Dendritic cell treated with granulocyte-macrophage colony-stimulating factor and Interleukin-4, amounts not matched to agents 40 ng/mL and 50 ng/mL, for 4 days (primary cell): ENCODE results near the gene SLC12A8.

Experiments
- H3K27ac Mint-ChIP-seq: one replicate; pipeline ENCODE4 v1.8.0; 2022; ENCODE audit warnings: mild to moderate bottlenecking, mixed read lengths
- H3K27me3 Mint-ChIP-seq: one replicate; pipeline ENCODE4 v1.8.0; 2022; ENCODE audit warnings: mild to moderate bottlenecking, mixed read lengths
- H3K36me3 Mint-ChIP-seq: one replicate; pipeline ENCODE4 v1.8.0; 2022; ENCODE audit warnings: low read depth, mixed read lengths
- H3K4me1 Mint-ChIP-seq: one replicate; pipeline ENCODE4 v1.8.0; 2022; ENCODE audit warnings: low read depth, mixed read lengths
- H3K4me3 Mint-ChIP-seq: one replicate; pipeline ENCODE4 v1.8.0; 2022; ENCODE audit warnings: mild to moderate bottlenecking, moderate library complexity, mixed read lengths
- H3K9me3 Mint-ChIP-seq: one replicate; pipeline ENCODE4 v1.8.0; 2022; ENCODE audit warnings: mixed read lengths
- intact Hi-C: fragments of 100-400 bp; cut with micrococcal nuclease; formaldehyde crosslinking; loops from one replicate; pipeline ENCODE4 v1.15.0; 2022

The SLC12A8 gene

DNA sequence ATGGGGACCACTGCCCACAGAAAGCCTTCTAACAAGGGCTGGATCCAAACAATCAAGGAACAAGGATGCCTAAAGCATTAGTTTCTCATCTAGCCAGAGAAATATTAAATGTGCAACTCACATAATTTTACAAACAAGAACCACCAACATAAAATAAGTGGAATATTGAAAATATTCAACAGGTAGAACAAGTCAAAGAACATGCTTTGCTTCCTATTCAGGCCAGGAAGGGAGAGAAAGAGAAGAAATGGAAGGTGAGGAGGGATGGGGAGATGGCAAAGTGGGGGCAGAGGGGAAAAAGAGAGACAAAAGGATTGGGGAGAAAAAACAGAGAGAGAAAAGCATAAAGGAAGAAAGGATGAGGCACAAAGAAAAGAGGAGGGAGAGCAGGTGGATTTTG, 63.1 kb downstream of the SLC12A8 start:
- Mint-ChIP-seq H3K4me1 (peaks cover 64% of the 10 kb centered on the region), H3K4me3 (no peak overlapping the region), H3K9me3 (no peaks in the 10 kb centered on the region), H3K36me3 (no peaks in the 10 kb centered on the region), H3K27me3 (no peaks in the 10 kb centered on the region), H3K27ac (peak overlapping the region; percentile 97)
- intact Hi-C loops, result loop anchor here (5.0 kb wide), 1 partner anchor 92 kb away; the partner anchor contains the start of gene HEG1

DNA sequence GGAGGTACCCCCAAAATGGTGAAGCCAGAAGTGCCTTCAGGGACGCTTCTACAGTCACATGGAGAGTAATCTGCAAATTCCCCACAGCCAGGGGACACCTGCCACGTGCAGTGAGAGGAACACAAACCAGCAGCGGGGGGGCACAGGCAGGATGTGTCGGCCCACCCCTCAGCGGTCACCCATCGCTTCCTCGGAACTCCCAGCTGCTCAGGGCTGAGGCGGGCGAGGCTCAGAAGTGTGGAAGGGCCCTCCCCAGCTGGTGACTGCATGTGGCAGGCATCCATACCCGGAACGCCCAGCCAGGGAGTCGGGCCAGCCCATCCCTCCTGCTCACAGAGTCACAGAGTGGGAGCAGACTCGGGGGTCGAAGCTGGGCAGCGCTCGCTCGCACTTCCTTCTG, 63.7 kb downstream of the SLC12A8 start:
- H3K4me3 Mint-ChIP-seq, result peak overlapping the region; percentile 4
- intact Hi-C loops, result loop anchor here (5.0 kb wide), 1 partner anchor 92 kb away; the partner anchor contains the start of gene HEG1
- H3K27ac Mint-ChIP-seq, result peak overlapping the region; percentile 97

DNA sequence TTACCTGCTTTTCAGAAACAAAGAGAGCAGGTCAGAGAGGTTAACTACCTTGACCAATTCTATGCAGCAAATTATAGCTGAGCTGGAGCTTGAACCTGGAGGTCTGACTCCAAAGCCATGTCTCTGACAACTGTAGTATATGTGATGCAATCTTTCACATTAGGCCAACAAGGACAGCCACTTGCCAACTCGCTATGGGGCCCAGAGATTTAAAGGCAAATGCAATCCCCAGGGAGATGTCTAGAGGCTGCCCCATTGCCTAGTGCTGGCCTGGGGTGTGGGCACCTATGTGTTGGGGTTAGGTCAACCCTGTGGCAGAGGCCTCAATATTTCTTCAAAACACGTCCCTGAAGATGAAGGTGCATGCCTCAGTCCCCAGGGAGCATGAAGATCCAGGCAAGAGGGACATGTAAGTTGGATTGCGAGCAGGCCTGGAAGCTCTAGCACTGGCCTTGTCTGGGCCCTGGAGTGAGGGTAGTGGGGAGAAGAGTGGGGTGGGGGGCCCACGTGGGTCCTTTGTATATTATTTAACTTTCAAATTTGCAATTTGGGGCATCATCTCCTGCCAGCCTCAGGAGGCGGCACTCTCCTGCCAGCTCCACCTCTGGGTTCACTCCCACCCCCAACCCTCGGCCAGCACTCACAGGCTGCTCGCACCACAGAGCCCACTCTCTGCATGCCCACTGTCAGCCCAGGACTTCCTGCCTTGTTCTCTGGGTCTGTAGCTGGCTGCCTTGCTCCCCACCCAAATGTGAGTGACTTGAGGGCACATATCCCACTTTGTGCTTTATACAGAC, 64.3 kb downstream of the SLC12A8 start:
- intact Hi-C loops, result loop anchor here (5.0 kb wide), 1 partner anchor 91 kb away; the partner anchor contains the start of gene HEG1

More for the DNA sequence above, 63.7 kb downstream of the SLC12A8 start:
- peaks cover 70% of the 10 kb centered on the region for H3K4me1 Mint-ChIP-seq
- H3K27me3 Mint-ChIP-seq, result no peaks in the 10 kb centered on the region
- H3K9me3 Mint-ChIP-seq, result no peaks in the 10 kb centered on the region
- no peaks in the 10 kb centered on the region for H3K36me3 Mint-ChIP-seq

DNA sequence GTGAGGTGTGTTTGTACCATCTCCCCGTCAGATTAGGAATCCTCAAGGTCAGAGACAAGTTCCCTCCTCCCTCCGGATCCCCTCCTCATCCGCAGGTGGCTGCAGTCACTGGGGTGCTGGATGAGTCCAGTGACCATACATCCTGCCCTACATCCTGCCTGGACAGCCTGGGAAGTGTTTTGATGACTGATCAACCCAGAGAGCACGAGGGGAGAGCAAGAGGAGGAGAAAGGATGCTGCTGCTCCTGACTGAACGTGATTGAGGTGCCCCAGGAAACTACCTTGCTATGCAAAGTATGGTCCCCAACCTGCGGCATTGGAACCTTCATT, 65.1 kb downstream of the SLC12A8 start:
- H3K27me3 Mint-ChIP-seq, result no peaks in the 10 kb centered on the region
- H3K4me1 Mint-ChIP-seq, result peaks cover 84% of the 10 kb centered on the region
- intact Hi-C loops, result loop anchor here (5.0 kb wide), 1 partner anchor 90 kb away; the partner anchor contains the start of gene HEG1
- peak overlapping the region; percentile 97 for H3K27ac Mint-ChIP-seq
- no peaks in the 10 kb centered on the region for H3K9me3 Mint-ChIP-seq
- H3K4me3 Mint-ChIP-seq, result peak overlapping the region; percentile 51
- H3K36me3 Mint-ChIP-seq, result no peaks in the 10 kb centered on the region

More for the DNA sequence above, 64.3 kb downstream of the SLC12A8 start:
- H3K4me1 Mint-ChIP-seq, result peaks cover 76% of the 10 kb centered on the region
- H3K9me3 Mint-ChIP-seq, result no peaks in the 10 kb centered on the region
- no peaks in the 10 kb centered on the region for H3K27me3 Mint-ChIP-seq
- peak overlapping the region; percentile 37 for H3K4me3 Mint-ChIP-seq
- peak overlapping the region; percentile 97 for H3K27ac Mint-ChIP-seq
- H3K36me3 Mint-ChIP-seq, result no peaks in the 10 kb centered on the region

DNA sequence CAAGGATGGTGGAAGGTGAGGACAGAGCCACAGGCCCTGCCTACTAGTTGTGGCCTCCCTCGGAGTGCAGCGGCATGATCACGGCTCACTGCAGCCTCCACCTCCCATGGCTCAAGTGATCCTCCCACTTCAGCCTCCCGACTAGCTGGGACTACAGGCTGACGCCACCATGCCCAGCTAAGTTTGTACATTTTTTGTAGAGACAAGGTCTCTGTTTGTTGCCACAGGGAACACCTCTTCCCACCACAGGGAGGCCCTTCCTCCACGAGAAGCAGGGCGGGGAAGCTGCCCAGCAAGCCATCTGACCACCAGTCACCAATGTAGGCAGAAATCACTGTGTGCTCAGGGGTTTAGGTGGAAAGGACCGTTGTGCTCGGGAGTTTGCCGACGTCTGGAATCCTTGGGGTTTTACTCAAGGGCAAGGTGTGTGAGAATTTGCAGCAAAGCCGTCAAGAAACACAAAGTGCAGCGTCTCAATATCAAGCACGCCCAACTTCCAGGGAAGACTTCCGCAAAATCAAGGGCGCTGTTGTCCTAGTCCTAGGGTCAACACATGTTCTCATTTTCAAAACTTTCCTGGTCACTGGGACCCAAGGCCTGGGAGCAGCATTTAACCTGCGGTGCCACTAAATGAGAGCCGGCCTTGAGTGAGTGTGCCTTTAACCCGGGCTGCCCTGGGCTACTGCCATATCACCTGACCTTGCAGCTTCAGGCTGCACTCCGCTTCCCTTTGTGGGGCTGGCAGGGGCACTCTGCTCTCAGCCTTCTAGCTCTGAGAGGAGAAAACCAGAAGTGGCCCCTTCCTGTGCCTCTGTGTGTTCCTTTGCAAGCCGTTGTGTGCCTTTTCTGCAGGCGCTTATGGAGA, 65.7 kb downstream of the SLC12A8 start:
- Mint-ChIP-seq H3K36me3 (no peaks in the 10 kb centered on the region), H3K27ac (peak overlapping the region; percentile 97), H3K4me1 (peaks cover 90% of the 10 kb centered on the region), H3K9me3 (no peaks in the 10 kb centered on the region), H3K27me3 (no peaks in the 10 kb centered on the region), H3K4me3 (peak overlapping the region; percentile 51)
- intact Hi-C loops, result loop anchor here (5.0 kb wide), 1 partner anchor 90 kb away; the partner anchor contains the start of gene HEG1

DNA sequence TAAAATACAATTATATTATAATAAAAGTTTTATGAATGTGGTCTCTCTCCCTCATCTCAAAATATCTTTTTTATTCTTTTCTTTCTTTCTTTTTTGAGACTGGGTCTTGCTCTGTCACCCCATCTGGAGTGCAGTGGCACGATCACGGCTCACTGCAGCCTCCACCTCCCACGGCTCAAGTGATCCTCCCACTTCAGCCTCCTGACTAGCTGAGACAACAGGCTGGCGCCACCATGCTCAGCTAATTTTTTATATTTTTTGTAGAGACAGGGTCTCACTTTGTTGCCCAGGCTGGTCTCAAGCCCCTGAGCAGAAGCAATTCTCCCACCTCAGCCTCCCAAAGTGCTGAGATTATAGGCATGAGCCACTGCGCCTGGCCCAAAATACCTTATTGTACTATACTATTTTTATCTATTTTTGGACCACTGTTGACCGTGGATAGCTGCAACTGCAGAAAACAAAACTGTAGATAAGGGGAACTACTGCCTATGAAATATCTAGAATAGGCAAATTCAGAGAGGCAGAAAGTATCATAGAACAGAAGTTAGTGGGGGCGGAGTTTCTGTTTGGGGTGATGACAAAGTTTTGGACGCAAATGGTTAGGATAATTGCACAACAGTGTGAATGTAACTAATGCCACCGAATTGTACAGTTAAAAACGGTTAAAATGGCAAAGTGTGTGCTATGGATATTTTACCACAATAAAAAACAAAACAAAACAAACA, 66.6 kb downstream of the SLC12A8 start:
- Mint-ChIP-seq H3K4me1 (peaks cover 92% of the 10 kb centered on the region), H3K27ac (peak overlapping the region; percentile 97), H3K36me3 (no peaks in the 10 kb centered on the region), H3K9me3 (no peaks in the 10 kb centered on the region), H3K27me3 (no peaks in the 10 kb centered on the region), H3K4me3 (peak overlapping the region; percentile 11)
- intact Hi-C loops, result loop anchor here (5.0 kb wide), 1 partner anchor 89 kb away; the partner anchor contains the start of gene HEG1

DNA sequence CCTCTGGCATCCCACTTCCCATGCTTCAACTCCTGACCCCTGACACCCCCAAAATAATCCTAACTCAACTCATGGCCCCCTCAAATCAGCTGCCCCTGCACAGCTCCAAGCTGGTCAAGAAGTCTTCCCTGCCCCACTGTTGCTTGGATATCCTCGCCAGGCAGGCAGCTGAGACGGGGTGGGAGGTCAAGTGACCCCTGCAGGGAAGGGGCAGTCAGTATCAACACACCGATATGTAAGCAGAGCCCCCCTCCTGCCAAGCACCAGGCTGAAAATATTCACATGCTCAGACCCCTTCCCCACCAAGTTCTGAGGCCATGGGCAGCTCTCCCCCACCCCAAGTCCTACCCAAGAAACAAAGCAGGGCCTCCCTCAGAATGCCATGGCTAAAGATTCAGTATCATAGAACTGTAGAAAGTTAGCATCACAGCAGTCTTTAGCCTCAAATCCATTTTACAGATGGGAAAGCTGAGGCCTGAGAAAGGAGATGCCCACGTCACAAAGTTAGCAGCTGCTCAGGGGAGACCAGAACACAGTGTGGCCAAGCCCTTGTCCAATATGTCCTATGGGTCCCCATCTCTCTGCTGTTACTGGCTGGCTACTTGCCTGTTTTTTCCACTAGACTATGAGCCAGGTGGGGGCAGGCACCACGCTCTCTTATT, 67.8 kb downstream of the SLC12A8 start:
- H3K4me3 Mint-ChIP-seq, result no peak overlapping the region
- H3K27ac Mint-ChIP-seq, result peak overlapping the region; percentile 97
- no peaks in the 10 kb centered on the region for H3K36me3 Mint-ChIP-seq
- no peaks in the 10 kb centered on the region for H3K9me3 Mint-ChIP-seq
- peaks cover 99% of the 10 kb centered on the region for H3K4me1 Mint-ChIP-seq
- intact Hi-C loops, result loop anchor here (5.0 kb wide), 1 partner anchor 87 kb away; the partner anchor contains the start of gene HEG1
- peaks cover 3% of the 10 kb centered on the region for H3K27me3 Mint-ChIP-seq

DNA sequence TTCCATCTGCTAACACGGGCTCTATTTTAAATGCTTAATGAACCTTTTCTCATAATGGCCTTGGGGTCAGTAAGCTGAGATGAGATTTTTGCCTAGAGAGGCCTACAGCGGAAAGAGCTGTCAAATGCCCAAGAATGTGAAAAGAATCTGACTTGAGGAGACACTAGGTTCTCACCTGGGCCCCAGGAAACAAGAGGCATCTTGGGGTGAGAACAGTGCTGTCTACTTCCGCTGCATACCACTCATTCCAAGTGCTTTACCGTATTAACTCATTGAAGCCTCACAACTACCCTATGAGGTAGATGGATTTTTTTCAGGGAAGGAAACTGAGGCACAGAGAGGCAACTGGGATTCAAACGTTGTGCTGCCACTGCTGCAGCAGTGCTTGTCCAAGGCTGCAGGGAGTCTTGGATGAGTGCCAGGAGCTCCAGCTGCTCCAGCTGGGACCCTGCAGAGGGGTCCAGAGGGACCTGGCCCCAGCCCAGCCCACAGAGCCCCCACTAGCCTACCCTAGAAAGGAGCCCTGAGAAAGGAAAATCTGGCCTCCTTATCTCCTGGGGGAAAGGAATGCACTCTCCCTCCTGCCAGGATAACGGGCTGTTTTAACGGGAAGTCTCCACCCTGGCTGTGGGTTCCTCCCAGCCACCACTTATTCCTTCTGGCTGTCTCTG, 68.4 kb downstream of the SLC12A8 start:
- intact Hi-C loops, result no loop called here
- no peaks in the 10 kb centered on the region for H3K36me3 Mint-ChIP-seq
- H3K9me3 Mint-ChIP-seq, result no peaks in the 10 kb centered on the region
- no peak overlapping the region for H3K4me3 Mint-ChIP-seq
- H3K27me3 Mint-ChIP-seq, result peaks cover 3% of the 10 kb centered on the region
- peaks cover 92% of the 10 kb centered on the region for H3K4me1 Mint-ChIP-seq
- peak overlapping the region; percentile 97 for H3K27ac Mint-ChIP-seq

DNA sequence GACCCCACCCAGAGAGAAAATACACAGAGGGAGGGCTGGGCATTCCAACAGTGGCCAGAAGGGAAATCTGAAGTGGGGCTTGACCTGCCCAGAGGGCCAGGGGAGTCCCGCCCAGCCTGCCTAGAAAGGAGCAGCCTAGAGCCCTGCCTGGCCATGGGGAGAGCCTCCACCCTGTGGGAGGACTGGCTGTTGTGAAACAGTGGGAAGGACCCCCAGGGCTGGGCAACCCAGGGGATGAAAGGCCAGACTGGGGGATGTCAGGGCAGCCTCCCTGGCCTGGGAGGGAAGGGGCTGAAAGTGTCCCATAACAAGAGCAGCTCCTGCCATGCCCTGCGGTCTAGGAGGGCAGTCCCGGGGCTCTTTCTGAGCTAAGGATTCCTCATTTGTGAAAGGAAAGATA, 69.0 kb downstream of the SLC12A8 start:
- no peaks in the 10 kb centered on the region for H3K9me3 Mint-ChIP-seq
- H3K4me1 Mint-ChIP-seq, result peaks cover 86% of the 10 kb centered on the region
- intact Hi-C loops, result no loop called here
- H3K27ac Mint-ChIP-seq, result peak overlapping the region; percentile 97
- no peaks in the 10 kb centered on the region for H3K36me3 Mint-ChIP-seq
- no peak overlapping the region for H3K4me3 Mint-ChIP-seq
- peaks cover 3% of the 10 kb centered on the region for H3K27me3 Mint-ChIP-seq

DNA sequence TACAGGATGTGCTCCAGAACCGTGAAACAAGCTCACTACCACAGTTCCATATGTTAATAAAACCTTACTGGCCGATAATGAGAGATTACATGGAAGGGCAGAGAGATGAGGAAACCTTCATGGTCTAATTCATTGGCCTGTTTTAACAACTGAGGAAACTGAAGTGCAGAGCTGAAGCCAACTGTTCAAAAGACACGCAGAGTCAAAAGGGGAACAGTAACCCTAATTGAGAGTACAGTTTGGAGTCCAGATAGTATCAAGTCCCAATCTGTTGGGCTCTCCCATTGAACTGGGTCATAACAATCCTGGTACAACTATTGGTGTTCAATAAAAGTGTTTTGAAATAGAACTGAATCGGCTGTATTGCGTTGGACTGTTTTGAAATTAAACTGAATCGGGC, 69.6 kb downstream of the SLC12A8 start:
- intact Hi-C loops, result no loop called here
- Mint-ChIP-seq H3K4me3 (no peak overlapping the region), H3K27me3 (peaks cover 3% of the 10 kb centered on the region), H3K4me1 (peaks cover 82% of the 10 kb centered on the region), H3K36me3 (no peaks in the 10 kb centered on the region), H3K9me3 (no peaks in the 10 kb centered on the region), H3K27ac (peak overlapping the region; percentile 97)

DNA sequence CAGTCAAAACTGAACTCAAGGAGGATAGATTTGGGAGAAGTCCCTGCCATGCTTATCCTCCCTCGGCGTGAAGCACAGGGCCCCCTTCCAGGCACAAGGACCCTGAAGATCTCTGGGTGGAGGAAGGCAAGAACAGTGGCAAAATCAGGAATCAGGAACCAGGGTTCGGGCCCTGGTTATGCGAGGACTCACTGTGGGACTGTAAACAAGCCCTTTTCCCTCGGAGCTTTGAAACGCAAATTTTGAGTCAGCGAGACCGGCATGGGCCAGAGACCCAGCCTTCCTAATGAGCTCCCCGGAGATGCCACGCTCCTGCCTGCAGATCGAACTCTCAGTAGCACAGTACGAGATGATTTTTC, 70.1 kb downstream of the SLC12A8 start:
- Mint-ChIP-seq H3K27ac (peak overlapping the region; percentile 97), H3K27me3 (peaks cover 3% of the 10 kb centered on the region), H3K4me3 (no peak overlapping the region), H3K36me3 (no peaks in the 10 kb centered on the region), H3K4me1 (peaks cover 82% of the 10 kb centered on the region), H3K9me3 (no peaks in the 10 kb centered on the region)
- intact Hi-C loops, result no loop called here

DNA sequence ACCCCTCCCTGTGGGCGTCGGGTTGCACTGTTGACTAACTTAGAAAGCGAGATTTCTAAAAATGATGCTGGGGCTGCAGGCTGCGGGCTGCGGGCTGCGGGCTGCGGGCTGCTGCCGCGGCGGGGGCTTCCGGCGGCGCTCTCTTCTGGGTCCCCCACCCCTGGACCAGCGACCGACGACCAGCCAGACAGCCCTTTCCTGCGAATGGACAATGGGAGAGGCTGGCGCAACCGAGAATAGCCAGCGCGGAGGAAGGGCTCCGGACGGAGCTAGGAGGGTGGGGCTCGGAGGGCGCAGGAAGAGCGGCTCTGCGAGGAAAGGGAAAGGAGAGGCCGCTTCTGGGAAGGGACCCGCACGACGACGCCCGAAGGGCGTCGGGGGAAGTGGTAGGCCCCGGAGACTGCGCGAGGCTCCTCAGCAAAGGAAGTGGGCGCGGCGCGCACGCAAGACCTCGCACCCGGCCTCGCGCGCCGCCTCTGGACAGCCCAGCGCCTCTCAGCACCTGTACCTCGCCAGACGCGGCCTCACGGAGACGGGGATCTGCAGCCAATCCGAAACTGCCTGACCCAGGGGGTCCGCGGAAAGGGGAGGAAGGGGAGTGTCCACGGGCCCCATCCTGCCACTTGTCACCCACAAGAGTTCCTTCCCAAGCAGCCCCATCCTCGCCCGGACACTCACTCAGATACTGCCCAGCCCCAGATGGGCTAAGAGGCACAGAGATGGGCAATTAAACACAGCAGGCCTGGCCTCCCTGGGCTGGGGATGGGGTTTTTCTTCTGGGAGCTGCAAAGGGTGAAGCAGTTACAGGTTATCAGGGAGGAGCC, 70.7 kb downstream of the SLC12A8 start:
- Mint-ChIP-seq H3K36me3 (no peaks in the 10 kb centered on the region), H3K4me1 (peaks cover 79% of the 10 kb centered on the region), H3K9me3 (no peaks in the 10 kb centered on the region), H3K27me3 (peaks cover 3% of the 10 kb centered on the region), H3K4me3 (peak overlapping the region; percentile 73), H3K27ac (peak overlapping the region; percentile 97)
- intact Hi-C loops, result no loop called here
